Kidney epithelial cell (primary cell): ENCODE measurements around the gene MIF. TPM values are rescaled to one million over a fixed set of nuclear protein-coding genes. Genes with fewer than 3 reads are reported as not detected.

Experiments used
- DNase-seq: peaks from one replicate; pipeline ENCODE4 v3.0.0-alpha.2; 2010; ENCODE audit warnings: low read depth
- H3K27me3 ChIP-seq: 2 replicates; pipeline ENCODE4 v1.6.0; 2011; ENCODE audit warnings: low read length; ENCODE audit not compliant: control insufficient read depth, insufficient read depth
- H3K36me3 ChIP-seq: 2 replicates; pipeline ENCODE4 v1.5.1; 2011; ENCODE audit warnings: low read length; ENCODE audit not compliant: control insufficient read depth, insufficient read depth
- H3K4me3 ChIP-seq: 2 replicates; pipeline ENCODE4 v1.5.1; 2011; ENCODE audit warnings: low read depth, mild to moderate bottlenecking, control low read depth, low read length
- total RNA-seq: library from RNA; depleted of rRNA; stranded (reverse); fragments of >200 nt; gene quantifications from 2 replicates; pipeline ENCODE4 v1.2.3, GENCODE V29; 2015
- TF ChIP-seq, protein P1 (sequence below): IDR thresholded peaks from 2 replicates; pipeline ENCODE4 v1.5.1; 2011; ENCODE audit warnings: mild to moderate bottlenecking, moderate library complexity, low read length, control low read depth, inconsistent platforms; ENCODE audit not compliant: insufficient read depth, poor library complexity, severe bottlenecking

MIF gene
- total RNA-seq, 1 donor from 2014 or later = 606 TPM

DNA sequence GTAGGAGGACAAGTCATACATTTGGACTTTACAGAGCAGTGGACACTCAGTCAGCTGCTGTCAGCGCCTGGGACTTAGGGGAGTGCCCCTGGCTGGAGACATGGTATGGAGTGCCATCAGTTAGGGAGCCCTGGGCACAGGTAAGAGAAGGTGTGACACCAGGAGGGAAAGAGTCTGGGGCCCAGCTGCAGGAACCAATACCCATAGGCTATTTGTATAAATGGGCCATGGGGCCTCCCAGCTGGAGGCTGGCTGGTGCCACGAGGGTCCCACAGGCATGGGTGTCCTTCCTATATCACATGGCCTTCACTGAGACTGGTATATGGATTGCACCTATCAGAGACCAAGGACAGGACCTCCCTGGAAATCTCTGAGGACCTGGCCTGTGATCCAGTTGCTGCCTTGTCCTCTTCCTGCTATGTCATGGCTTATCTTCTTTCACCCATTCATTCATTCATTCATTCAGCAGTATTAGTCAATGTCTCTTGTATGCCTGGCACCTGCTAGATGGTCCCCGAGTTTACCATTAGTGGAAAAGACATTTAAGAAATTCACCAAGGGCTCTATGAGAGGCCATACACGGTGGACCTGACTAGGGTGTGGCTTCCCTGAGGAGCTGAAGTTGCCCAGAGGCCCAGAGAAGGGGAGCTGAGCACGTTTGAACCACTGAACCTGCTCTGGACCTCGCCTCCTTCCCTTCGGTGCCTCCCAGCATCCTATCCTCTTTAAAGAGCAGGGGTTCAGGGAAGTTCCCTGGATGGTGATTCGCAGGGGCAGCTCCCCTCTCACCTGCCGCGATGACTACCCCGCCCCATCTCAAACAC is 850 bp upstream of the MIF start:
- H3K27me3 ChIP-seq = no peaks in the 10 kb centered on the region
- H3K4me3 ChIP-seq = peak overlapping the region; percentile 95
- TF ChIP-seq, protein P1, sequence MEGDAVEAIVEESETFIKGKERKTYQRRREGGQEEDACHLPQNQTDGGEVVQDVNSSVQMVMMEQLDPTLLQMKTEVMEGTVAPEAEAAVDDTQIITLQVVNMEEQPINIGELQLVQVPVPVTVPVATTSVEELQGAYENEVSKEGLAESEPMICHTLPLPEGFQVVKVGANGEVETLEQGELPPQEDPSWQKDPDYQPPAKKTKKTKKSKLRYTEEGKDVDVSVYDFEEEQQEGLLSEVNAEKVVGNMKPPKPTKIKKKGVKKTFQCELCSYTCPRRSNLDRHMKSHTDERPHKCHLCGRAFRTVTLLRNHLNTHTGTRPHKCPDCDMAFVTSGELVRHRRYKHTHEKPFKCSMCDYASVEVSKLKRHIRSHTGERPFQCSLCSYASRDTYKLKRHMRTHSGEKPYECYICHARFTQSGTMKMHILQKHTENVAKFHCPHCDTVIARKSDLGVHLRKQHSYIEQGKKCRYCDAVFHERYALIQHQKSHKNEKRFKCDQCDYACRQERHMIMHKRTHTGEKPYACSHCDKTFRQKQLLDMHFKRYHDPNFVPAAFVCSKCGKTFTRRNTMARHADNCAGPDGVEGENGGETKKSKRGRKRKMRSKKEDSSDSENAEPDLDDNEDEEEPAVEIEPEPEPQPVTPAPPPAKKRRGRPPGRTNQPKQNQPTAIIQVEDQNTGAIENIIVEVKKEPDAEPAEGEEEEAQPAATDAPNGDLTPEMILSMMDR = no peak
- H3K36me3 ChIP-seq = peaks cover 9% of the 10 kb centered on the region
- no peak for DNase-seq

- peak; percentile 42 for DNase-seq
- no peaks in the 10 kb centered on the region for H3K27me3 ChIP-seq
- peaks cover 9% of the 10 kb centered on the region for H3K36me3 ChIP-seq
- peak overlapping the region; percentile 95 for H3K4me3 ChIP-seq
- TF ChIP-seq, protein P1 = peak; percentile 49
These were observed 771 bp downstream of the MIF start for GRCh38 chr22:23894710-23895598.

DNA sequence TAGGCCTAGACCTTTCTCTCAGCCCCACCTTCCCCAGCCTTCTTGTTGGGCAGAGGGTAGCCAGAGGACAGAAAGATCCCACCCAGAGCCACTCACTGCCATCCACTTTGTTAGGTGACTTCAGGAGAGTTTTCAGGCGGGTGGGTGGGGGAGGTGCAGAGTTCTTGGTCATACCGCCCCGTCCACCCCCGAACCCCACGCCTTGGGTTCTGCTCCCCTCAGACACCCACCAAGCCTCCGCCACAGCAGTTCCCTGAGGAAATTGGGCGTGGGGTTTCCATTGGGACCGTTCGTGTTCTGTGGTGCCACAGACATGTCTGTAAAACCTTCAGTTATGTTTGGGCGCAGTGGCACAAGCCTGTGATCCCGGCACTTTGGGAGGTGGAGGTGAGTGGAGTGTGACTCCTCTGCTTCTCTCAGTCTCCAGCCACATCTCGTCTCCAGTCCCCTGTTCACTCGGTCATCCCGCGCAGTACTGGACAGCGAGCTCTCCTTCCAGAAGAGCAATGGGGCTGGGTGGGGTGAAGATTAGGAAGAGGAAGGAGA is 1.5 kb downstream of the MIF start:
- TF ChIP-seq, protein P1 = no peak
- no peak for DNase-seq
- Histone ChIP-seq H3K27me3 (no peaks in the 10 kb centered on the region), H3K36me3 (peaks cover 9% of the 10 kb centered on the region), H3K4me3 (peak overlapping the region; percentile 95)

DNA sequence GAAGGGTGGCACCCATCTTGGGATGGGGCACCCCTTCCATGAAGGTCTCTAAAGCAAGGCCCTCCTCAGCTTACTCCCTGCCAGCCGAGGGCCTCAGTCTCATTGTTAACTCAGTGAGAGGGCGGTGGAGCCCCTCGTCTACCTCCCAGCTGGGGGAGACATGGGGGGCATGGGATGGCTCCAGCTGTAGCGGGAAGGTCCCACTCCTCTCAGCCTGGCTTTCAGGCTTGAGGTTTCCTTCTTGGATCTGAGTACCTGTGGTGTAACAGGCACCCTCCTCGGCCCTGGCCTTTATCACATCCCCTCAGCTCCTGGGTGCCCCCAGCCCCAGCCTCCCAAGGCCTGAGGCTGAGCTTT is 2.0 kb downstream of the MIF start:
- DNase-seq = no peak
- no peak overlapping the region for H3K4me3 ChIP-seq

GRCh38 chr22:23896523-23897186 is 2.5 kb downstream of the MIF start:
- TF ChIP-seq, protein P1 = no peak
- no peak for DNase-seq
- no peaks in the 10 kb centered on the region for H3K27me3 ChIP-seq
- peaks cover 9% of the 10 kb centered on the region for H3K36me3 ChIP-seq
- H3K4me3 ChIP-seq = no peak overlapping the region

More for the DNA sequence above, 2.0 kb downstream of the MIF start:
- H3K27me3 ChIP-seq = no peaks in the 10 kb centered on the region
- peaks cover 9% of the 10 kb centered on the region for H3K36me3 ChIP-seq
- TF ChIP-seq, protein P1 = no peak
